ENCODE data around the gene DPP6.

GRCh38 chr7:154638286-154638685 is 586.1 kb downstream of the DPP6 start:
- TF ChIP-seq, protein P1, sequence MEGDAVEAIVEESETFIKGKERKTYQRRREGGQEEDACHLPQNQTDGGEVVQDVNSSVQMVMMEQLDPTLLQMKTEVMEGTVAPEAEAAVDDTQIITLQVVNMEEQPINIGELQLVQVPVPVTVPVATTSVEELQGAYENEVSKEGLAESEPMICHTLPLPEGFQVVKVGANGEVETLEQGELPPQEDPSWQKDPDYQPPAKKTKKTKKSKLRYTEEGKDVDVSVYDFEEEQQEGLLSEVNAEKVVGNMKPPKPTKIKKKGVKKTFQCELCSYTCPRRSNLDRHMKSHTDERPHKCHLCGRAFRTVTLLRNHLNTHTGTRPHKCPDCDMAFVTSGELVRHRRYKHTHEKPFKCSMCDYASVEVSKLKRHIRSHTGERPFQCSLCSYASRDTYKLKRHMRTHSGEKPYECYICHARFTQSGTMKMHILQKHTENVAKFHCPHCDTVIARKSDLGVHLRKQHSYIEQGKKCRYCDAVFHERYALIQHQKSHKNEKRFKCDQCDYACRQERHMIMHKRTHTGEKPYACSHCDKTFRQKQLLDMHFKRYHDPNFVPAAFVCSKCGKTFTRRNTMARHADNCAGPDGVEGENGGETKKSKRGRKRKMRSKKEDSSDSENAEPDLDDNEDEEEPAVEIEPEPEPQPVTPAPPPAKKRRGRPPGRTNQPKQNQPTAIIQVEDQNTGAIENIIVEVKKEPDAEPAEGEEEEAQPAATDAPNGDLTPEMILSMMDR (conservative IDR thresholded peaks at IDR 0.05; ENCODE audit: low read length), result no peak
- no peak for TF ChIP-seq EZH2phosphoT487 (IDR thresholded peaks at IDR 0.05; ENCODE audit: borderline replicate concordance, low read depth, low read length)
